GM23338 (cell line): ENCODE data around the gene FAM227A. TPM values are rescaled to one million over a fixed set of nuclear protein-coding genes. Genes with fewer than 3 reads are reported as not detected.

Experiments
- ATAC-seq: fragments of 200-7000 bp; cut with Tn5 transposase; 3 replicates; pipeline ENCODE4 v1.9.1; 2020
- DNase-seq: peaks from one replicate; pipeline ENCODE4 v3.0.0-alpha.2; 2015; ENCODE audit warnings: low spot score
- H2AFZ ChIP-seq: fragments of 200-600 bp; sonication (generic); 2 replicates; pipeline ENCODE4 v1.8.0; 2016; ENCODE audit warnings: antibody characterized with exemption, mild to moderate bottlenecking, moderate library complexity
- H3F3A ChIP-seq: fragments of 200-600 bp; sonication (generic); replicated peaks from 2 replicates; pipeline ENCODE4 v1.8.0; 2017; ENCODE audit warnings: antibody characterized with exemption, mixed run types, low read depth
- H3K27ac ChIP-seq: fragments of 200-600 bp; sonication (generic); 2 replicates; pipeline ENCODE4 v1.6.1; 2016; ENCODE audit warnings: low read depth
- H3K27me3 ChIP-seq: fragments of 200-600 bp; sonication (generic); 2 replicates; pipeline ENCODE4 v1.8.0; 2016; ENCODE audit warnings: mild to moderate bottlenecking, mixed run types, moderate library complexity; ENCODE audit not compliant: insufficient read depth
- H3K36me3 ChIP-seq: fragments of 200-600 bp; sonication (generic); 2 replicates; pipeline ENCODE4 v1.8.0; 2016; ENCODE audit warnings: mild to moderate bottlenecking; ENCODE audit not compliant: insufficient read depth
- H3K4me1 ChIP-seq: fragments of 200-600 bp; sonication (generic); 2 replicates; pipeline ENCODE4 v1.8.0; 2016; ENCODE audit warnings: mild to moderate bottlenecking, moderate library complexity; ENCODE audit not compliant: insufficient read depth
- H3K4me2 ChIP-seq: fragments of 200-600 bp; sonication (generic); 2 replicates; pipeline ENCODE4 v1.7.1; 2017; ENCODE audit warnings: mixed run types
- H3K4me3 ChIP-seq: fragments of 200-600 bp; sonication (generic); 2 replicates; pipeline ENCODE4 v1.6.1; 2016; ENCODE audit warnings: mixed run types
- H3K79me2 ChIP-seq: fragments of 200-600 bp; sonication (generic); replicated peaks from 2 replicates; pipeline ENCODE4 v1.8.0; 2017; ENCODE audit warnings: mild to moderate bottlenecking; ENCODE audit not compliant: insufficient read depth
- H3K9me2 ChIP-seq: fragments of 200-600 bp; sonication (generic); 2 replicates; pipeline ENCODE4 v1.8.0; 2017; ENCODE audit not compliant: insufficient read depth
- H4K20me1 ChIP-seq: fragments of 200-600 bp; sonication (generic); replicated peaks from 2 replicates; pipeline ENCODE4 v1.8.0; 2017; ENCODE audit warnings: mild to moderate bottlenecking; ENCODE audit not compliant: insufficient read depth
- H3K27ac Mint-ChIP-seq: 2 replicates; pipeline ENCODE4 v1.8.0; 2020; ENCODE audit warnings: inconsistent platforms, mild to moderate bottlenecking, moderate library complexity, mixed read lengths
- H3K27me3 Mint-ChIP-seq: 3 replicates; pipeline ENCODE4 v1.8.0; 2022; ENCODE audit warnings: low read depth, mild to moderate bottlenecking, moderate library complexity, mixed read lengths, inconsistent platforms; ENCODE audit not compliant: insufficient read depth, poor library complexity
- H3K36me3 Mint-ChIP-seq: 3 replicates; pipeline ENCODE4 v1.8.0; 2021; ENCODE audit warnings: low read depth, mild to moderate bottlenecking, inconsistent platforms, moderate library complexity, mixed read lengths
- H3K4me1 Mint-ChIP-seq: 3 replicates; pipeline ENCODE4 v1.8.0; 2020; ENCODE audit warnings: mild to moderate bottlenecking, inconsistent platforms, mixed read lengths
- H3K4me3 Mint-ChIP-seq: 3 replicates; pipeline ENCODE4 v1.8.0; 2021; ENCODE audit warnings: moderate library complexity, mild to moderate bottlenecking, inconsistent platforms, mixed read lengths
- H3K9me3 Mint-ChIP-seq: 3 replicates; pipeline ENCODE4 v1.8.0; 2020; ENCODE audit warnings: moderate library complexity, mild to moderate bottlenecking, inconsistent platforms, mixed read lengths
- CREB1 ChIP-seq: fragments of 250-450 bp; sonication (Bioruptor Pico); IDR thresholded peaks from 2 replicates; pipeline ENCODE4 v1.5.0; 2020; ENCODE audit warnings: low read depth, mild to moderate bottlenecking, moderate library complexity
- EZH2 ChIP-seq: fragments of 200-600 bp; sonication (generic); IDR thresholded peaks from one replicate; pipeline ENCODE4 v1.8.0; 2017; ENCODE audit warnings: antibody characterized with exemption, mild to moderate bottlenecking, low read depth; ENCODE audit not compliant: unreplicated experiment
- EZH2phosphoT487 ChIP-seq: fragments of 200-600 bp; sonication (generic); IDR thresholded peaks from one replicate; pipeline ENCODE4 v1.8.1; 2018; ENCODE audit warnings: antibody characterized with exemption; ENCODE audit not compliant: unreplicated experiment
- JUNB ChIP-seq: IDR thresholded peaks from one replicate; pipeline ENCODE4 v1.6.1; 2016; ENCODE audit warnings: antibody characterized with exemption; ENCODE audit not compliant: unreplicated experiment
- NANOG ChIP-seq: IDR thresholded peaks from 2 replicates; pipeline ENCODE4 v1.6.1; 2016; ENCODE audit warnings: antibody characterized with exemption, borderline replicate concordance
- POLR2AphosphoS5 ChIP-seq: IDR thresholded peaks from 2 replicates; pipeline ENCODE4 v1.6.1; 2016; ENCODE audit warnings: antibody characterized with exemption, low read depth
- STAT1 ChIP-seq: IDR thresholded peaks from one replicate; pipeline ENCODE4 v1.6.1; 2016; ENCODE audit warnings: antibody characterized with exemption; ENCODE audit not compliant: unreplicated experiment
- ZNF114 ChIP-seq: fragments of 250-450 bp; sonication (Bioruptor Pico); IDR thresholded peaks from 2 replicates; pipeline ENCODE4 v1.5.0; 2020; ENCODE audit warnings: mild to moderate bottlenecking, moderate library complexity
- ZNF331 ChIP-seq: fragments of 250-450 bp; sonication (Bioruptor Pico); IDR thresholded peaks from 2 replicates; pipeline ENCODE4 v1.5.0; 2020; ENCODE audit warnings: low read depth, mild to moderate bottlenecking, moderate library complexity
- ZNF462 ChIP-seq: fragments of 250-450 bp; sonication (Bioruptor Pico); IDR thresholded peaks from 2 replicates; pipeline ENCODE4 v1.5.0; 2020; ENCODE audit warnings: mild to moderate bottlenecking, moderate library complexity
- polyA plus RNA-seq: library from polyadenylated mRNA; unstranded; fragments of >200 nt; fragmentation: Nextera tagmentation; extraction: Ambion mirVana; gene quantifications from 2 replicates; pipeline ENCODE4 v1.2.1, GENCODE V29; 2016
- total RNA-seq: library from RNA; depleted of rRNA; stranded (reverse); fragments of >200 nt; shearing (Covaris generic); gene quantifications from 2 replicates; pipeline ENCODE4 v1.2.3, GENCODE V29; 2014
- TF ChIP-seq, protein P1 (sequence below), 2 experiments: fragments of 200-600 bp in 1 of 2; sonication (generic) in 1 of 2; conservative IDR thresholded peaks; 2 replicates each; pipeline versions ENCODE4 v1.5.1 to v1.6.1; 2016 to 2017; ENCODE audit warnings: antibody characterized with exemption in 2 of 2, low read depth in 2 of 2, mild to moderate bottlenecking in 2 of 2, moderate library complexity in 1 of 2

The FAM227A gene
- total and polyA plus RNA-seq, 2 experiments from 2014 or later = 5.8 to 11.0 TPM

DNA sequence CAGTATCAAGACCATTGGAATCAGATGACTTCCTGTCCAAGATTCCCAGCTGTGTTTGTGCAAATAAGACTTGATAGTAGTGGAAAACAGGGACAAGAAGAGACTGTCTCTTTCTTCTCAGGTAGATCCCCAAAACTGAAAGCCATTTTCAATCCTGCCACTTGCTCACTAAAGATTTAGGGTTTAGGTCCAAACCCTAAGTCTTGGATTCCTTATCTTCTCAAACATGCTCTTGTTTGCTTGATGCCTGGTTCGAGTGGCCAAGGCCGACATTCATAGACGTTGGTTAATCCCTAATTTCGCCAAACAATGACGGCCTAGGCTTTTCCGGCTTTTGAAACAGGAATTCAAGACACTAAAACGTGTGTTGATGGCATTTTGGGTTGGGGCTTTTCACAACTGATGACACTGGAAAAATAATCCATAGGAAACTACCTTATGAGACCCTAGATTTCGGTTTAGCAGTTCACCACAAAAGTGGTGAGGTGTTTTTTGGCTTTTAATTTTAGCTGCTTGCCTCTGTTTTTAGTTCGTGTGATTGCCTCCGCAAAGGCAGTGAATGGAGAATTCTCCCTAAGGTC, 48.6 kb upstream of the FAM227A start (continued):
- TF ChIP-seq ZNF462 (CRISPR knock-in tag) (no peak), NANOG (no peak)
- TF ChIP-seq, protein P1, sequence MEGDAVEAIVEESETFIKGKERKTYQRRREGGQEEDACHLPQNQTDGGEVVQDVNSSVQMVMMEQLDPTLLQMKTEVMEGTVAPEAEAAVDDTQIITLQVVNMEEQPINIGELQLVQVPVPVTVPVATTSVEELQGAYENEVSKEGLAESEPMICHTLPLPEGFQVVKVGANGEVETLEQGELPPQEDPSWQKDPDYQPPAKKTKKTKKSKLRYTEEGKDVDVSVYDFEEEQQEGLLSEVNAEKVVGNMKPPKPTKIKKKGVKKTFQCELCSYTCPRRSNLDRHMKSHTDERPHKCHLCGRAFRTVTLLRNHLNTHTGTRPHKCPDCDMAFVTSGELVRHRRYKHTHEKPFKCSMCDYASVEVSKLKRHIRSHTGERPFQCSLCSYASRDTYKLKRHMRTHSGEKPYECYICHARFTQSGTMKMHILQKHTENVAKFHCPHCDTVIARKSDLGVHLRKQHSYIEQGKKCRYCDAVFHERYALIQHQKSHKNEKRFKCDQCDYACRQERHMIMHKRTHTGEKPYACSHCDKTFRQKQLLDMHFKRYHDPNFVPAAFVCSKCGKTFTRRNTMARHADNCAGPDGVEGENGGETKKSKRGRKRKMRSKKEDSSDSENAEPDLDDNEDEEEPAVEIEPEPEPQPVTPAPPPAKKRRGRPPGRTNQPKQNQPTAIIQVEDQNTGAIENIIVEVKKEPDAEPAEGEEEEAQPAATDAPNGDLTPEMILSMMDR (conservative IDR thresholded peaks at IDR 0.05; ENCODE audit: low read depth in 2 of 2) = no peak

DNA sequence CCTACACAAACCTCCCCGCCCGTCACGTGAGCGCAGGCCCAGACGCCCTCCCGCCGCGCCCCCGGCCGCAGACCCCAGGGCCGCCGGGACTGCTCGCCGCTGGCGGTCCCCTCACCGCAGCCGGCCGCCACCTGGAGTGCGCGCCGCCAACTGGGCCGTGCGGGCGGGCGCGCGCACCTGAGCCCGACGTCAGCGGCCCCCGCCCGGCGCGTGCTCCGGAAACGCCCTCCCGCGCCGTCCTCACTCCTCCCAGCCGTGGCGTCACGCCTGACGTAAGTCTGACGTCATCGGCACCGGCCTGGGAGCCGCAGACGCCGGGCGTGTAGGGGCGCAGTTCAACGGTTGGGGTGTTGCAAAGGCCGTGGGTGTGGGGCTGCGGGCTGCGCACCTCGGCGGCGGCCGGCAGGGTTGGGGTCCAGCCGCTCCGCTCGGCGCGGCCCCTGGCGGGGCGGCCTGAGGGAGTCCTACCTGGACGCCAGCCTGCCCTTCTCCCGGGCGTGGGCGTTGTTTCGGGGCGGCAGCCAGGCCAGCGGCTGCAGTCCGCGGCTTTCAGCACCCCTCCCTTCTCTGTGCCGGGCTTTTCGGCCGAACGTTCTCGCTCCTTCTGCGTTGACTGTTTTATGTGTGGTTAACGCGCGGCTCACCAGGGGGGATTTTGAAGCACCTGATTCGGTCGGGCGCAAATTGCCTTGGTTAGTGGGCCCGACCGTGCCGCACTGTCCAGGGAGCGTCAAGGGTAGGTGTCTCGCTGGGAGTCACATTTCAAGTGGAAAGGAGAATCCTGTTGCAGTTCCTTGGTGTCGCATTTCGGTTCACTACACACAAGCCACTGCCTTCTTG, 44.8 kb upstream of the FAM227A start, which contains the start of gene JOSD1:
Gene JOSD1 (minus strand): TSS at position 155 of the 840 bp plus-strand sequence. CDS start 956 bp downstream, outside the sequence.
- Mint-ChIP-seq H3K9me3 (no peaks in the 10 kb centered on the region), H3K4me3 (peak within 1 kb of the TSS; percentile 98), H3K36me3 (peaks cover 12% of the 10 kb centered on the region; the same call in 2 of the 3 replicates), H3K4me1 (peaks cover 41% of the 10 kb centered on the region), H3K27ac (peak within 1 kb of the TSS; percentile 99), H3K27me3 (peaks cover 24% of the 10 kb centered on the region)
- Histone ChIP-seq H3K79me2 (peaks cover 39% of the 10 kb centered on the region), H3F3A (peaks cover 4% of the 10 kb centered on the region; the same call in 1 of the 2 replicates), H3K36me3 (no peaks in the 10 kb centered on the region), H3K4me3 (peak within 1 kb of the TSS; percentile 97), H3K4me2 (peak within 1 kb of the TSS; percentile 95), H3K27me3 (no peaks in the 10 kb centered on the region), H4K20me1 (peaks cover 13% of the 10 kb centered on the region), H3K4me1 (peaks cover 23% of the 10 kb centered on the region), H3K9me2 (no peaks in the 10 kb centered on the region), H3K27ac (peak within 1 kb of the TSS; percentile 83), H2AFZ (peak within 1 kb of the TSS; percentile 74; the same call in 1 of the 2 replicates)
- peak; percentile 15 for ATAC-seq
- peak; percentile 96 for DNase-seq
- TF ChIP-seq EZH2 (no peak), JUNB (no peak), NANOG (no peak), STAT1 (no peak), POLR2AphosphoS5 (peak; percentile 96), EZH2phosphoT487 (no peak), ZNF331 (CRISPR knock-in tag) (no peak), ZNF114 (no peak), CREB1 (CRISPR knock-in tag) (peak; percentile 100)
- TF ChIP-seq, protein P1 (conservative IDR thresholded peaks at IDR 0.05; ENCODE audit: low read depth in 2 of 2) = no peak
